HG02840 (cell line): Measurements from ENCODE around the gene ACAP3.

Experiments used
- ATAC-seq: cut with Tn5 transposase; IDR thresholded peaks from one replicate; pipeline ENCODE4 v1.9.1; 2021; ENCODE audit warnings: mild to moderate bottlenecking, moderate library complexity, moderate number of reproducible peaks; ENCODE audit not compliant: unreplicated experiment, low FRiP score

ACAP3 gene

GRCh38 chr1:1272341-1273208, 35.2 kb downstream of the ACAP3 start:
- ATAC-seq: no peak

DNA sequence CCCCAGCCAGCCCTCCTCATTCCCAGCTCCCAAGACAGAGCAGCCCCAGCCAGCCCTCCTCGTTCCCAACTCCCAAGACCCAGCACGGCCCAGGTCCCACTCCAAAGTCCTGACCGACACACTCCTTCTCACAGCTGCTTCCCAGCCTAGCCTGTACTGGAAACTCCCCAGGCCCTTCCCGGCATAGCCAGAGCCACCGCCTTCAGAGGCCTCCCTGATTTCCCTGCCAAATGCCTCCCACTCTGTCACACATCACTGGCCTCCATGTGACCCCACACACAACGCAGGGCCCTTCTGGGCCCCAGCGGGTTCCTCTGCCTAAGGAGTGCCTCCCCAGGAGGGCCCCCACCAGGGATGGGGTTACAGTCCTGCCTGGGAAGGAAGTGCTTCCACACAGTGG, 36.9 kb downstream of the ACAP3 start:
- ATAC-seq: no peak

- ATAC-seq: no peak
These were observed 39.4 kb downstream of the ACAP3 start for GRCh38 chr1:1268284-1268682.

GRCh38 chr1:1267488-1268283, 40.0 kb downstream of the ACAP3 start:
- no peak for ATAC-seq

GRCh38 chr1:1264868-1265272, 42.9 kb downstream of the ACAP3 start:
- no peak for ATAC-seq

GRCh38 chr1:1264026-1264425, 43.7 kb downstream of the ACAP3 start:
- no peak for ATAC-seq

DNA sequence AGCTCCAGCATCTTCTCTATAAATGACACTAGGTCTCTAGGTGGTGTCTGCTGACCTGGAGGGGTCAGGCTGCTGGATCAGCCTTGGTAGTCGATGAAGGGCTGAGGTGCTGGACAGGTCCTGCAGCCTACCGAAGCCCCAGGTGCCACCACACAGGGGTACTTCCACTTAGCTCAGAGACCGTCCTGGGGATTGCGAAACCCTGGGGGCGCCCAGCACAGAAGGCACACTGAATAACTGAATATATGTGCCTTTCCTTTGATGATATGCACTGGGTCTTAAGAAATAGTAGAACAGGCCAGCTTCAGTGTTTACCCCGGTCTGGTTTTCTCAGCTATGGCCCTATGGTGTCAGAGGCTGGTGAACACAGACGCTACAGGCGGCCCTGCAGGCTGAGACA, 45.0 kb downstream of the ACAP3 start:
- no peak for ATAC-seq

DNA sequence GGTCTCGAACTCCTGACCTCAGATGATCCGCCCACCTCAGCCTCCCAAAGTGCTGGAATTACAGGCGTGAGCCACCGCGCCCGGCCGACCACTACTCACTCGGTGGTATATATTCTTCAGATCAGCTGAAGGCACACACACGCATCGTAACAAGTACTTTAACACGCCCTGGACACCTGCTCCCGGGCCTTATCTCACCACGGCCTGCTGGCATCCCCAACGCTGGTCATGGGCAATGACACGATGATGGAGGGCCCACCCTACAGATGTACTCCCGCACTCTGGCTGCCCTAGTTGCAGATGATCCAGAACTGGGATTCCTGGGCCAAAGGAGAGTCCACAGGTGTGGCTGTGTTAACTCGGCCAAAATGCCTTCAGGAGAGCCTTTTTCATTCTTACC, 45.7 kb downstream of the ACAP3 start:
- ATAC-seq: no peak

DNA sequence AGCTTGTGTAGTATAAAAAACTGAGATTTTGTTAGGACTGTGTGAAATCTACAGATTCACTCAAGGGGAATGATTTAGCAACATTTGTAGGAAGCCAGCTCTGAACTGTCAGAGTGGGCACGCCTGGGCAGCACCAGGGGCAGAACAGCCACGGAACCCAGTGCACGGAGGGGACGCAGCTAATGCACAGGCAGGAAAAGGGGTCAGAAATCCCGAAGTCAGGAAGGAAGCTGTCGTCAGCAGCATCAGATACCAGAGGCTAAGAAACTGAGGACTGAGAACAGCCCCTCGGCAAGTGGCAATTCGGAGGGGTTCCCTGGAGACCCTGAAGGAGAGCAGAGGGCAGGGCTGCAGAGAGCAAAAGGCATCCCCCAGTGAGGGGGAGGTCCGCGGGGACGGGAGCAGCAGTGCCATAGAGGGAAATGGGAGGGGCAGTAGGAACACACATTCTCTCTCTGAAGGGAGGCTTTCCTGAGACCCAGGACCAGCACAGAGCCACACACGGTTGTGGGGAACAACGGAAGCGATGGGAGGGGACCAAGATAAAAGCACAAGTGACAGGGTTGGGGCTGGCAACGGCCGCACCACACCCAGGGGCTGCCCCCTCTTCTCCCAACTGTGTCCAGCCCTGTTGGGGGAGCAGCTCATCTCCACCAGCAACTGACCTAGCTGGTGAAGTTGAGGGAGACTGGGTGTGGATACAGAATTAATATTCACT, 46.7 kb downstream of the ACAP3 start:
- ATAC-seq: no peak

DNA sequence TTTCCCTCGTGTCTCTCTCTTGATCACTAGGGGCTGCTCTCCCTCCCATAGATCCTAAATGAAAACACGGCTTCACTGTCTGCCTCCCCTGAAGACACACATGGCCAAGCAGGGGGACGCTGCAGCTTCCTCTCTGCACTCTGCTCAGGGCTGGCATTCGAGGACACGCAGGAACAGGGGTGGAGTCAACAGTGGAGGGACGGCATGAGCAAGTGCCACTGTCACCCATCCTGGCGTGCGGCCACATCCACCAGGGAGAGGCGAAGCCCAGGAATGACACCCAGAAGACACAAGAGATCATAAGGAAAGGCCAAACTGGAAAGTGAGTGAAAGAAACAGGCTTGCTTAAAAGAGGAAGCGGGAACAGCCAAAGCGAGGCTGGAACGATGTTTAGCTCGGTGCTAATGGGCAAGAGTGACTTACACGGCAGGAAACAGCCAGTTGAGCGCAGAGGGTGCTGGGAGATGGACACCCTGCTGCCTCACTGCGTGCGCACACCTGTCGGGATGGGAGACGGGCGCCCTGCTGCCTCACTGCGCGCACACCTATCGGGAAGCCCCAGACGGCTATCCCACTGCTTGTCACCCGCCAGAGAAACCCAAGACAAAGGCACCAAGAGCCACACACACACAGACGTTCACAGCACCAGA, 47.7 kb downstream of the ACAP3 start:
- no peak for ATAC-seq

GRCh38 chr1:1259540-1259939, 48.2 kb downstream of the ACAP3 start:
- ATAC-seq: no peak

- no peak for ATAC-seq
These were observed 48.6 kb downstream of the ACAP3 start for GRCh38 chr1:1259119-1259488.

- no peak for ATAC-seq
These were observed 50.5 kb downstream of the ACAP3 start for GRCh38 chr1:1256956-1257871.

DNA sequence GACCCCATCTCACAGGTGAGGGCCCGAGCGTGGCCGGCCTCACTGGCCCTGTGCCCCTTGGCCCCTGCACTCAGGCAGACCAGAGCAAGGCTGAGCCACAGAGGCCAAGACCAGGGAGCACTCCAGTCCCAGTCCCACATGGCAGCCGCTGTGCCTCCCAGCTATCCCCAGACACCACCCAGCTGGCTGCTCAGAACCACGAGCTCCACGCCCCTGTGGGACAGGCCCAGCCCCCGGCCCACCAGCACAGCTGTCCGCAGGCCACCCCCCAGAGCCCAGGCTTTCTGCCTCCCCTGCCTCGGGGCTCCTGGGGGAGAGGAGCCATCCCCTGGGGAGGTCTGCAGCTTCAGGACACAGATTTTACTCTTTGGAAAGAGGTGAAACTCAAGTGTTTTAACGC, 52.1 kb downstream of the ACAP3 start:
- ATAC-seq: no peak

DNA sequence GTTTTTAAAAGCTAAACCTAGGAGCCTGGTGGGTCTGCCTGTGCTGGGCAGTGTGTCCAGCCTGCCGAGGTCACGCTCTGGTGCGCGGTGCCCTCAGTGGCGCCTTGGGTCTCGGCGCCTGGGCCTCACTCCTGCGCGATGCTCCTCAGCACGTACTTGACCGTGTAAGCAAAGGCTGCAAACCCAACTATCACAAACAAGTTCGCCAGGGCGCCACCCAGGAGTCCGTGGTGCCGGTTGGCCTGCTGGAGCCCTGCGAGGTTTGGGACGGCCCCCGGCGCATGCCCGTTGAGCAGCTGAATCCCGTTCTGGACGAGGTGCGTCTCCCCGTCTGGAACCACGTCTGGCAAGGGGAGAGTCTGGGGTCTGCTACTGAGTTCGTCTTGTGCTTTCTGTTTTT, 52.7 kb downstream of the ACAP3 start:
- no peak for ATAC-seq

GRCh38 chr1:1254667-1254998, 53.1 kb downstream of the ACAP3 start:
- no peak for ATAC-seq

GRCh38 chr1:1253972-1254666, 53.6 kb downstream of the ACAP3 start:
- ATAC-seq: no peak

- no peak for ATAC-seq
These were observed 54.4 kb downstream of the ACAP3 start for GRCh38 chr1:1253314-1253713.

DNA sequence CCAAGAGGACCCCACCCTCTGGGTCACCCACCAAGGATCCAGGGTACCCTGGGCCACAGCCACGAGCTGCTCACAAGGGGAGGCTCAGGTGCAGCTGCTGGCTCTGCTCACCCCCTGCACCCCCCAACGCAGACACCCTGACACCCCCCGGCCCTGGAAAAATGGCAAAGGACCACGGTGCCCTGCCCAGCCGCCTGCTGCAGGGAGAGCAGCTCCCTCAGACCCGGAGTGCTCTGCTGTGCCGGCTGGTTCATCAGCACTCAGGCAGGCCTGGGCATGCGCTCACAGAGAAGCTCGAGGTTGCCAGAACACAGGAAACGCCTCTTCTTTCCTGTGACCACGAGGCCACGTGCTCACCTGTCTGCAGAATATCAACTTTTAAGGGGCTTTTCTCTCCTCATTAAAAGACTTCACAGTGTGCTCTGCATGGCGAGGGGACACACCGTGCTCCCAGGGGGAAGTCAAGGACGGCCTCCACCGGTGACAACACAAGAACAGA, 56.9 kb downstream of the ACAP3 start:
- no peak for ATAC-seq
